GM23338 (cell line): ENCODE results near the gene CERK.

ENCODE experiments used
- CREB1 ChIP-seq: fragments of 250-450 bp; sonication (Bioruptor Pico); IDR thresholded peaks from 2 replicates; pipeline ENCODE4 v1.5.0; 2020; ENCODE audit warnings: low read depth, mild to moderate bottlenecking, moderate library complexity
- EZH2 ChIP-seq: fragments of 200-600 bp; sonication (generic); IDR thresholded peaks from one replicate; pipeline ENCODE4 v1.8.0; 2017; ENCODE audit warnings: antibody characterized with exemption, mild to moderate bottlenecking, low read depth; ENCODE audit not compliant: unreplicated experiment
- EZH2phosphoT487 ChIP-seq: fragments of 200-600 bp; sonication (generic); IDR thresholded peaks from one replicate; pipeline ENCODE4 v1.8.1; 2018; ENCODE audit warnings: antibody characterized with exemption; ENCODE audit not compliant: unreplicated experiment
- JUNB ChIP-seq: IDR thresholded peaks from one replicate; pipeline ENCODE4 v1.6.1; 2016; ENCODE audit warnings: antibody characterized with exemption; ENCODE audit not compliant: unreplicated experiment
- NANOG ChIP-seq: IDR thresholded peaks from 2 replicates; pipeline ENCODE4 v1.6.1; 2016; ENCODE audit warnings: antibody characterized with exemption, borderline replicate concordance
- POLR2AphosphoS5 ChIP-seq: IDR thresholded peaks from 2 replicates; pipeline ENCODE4 v1.6.1; 2016; ENCODE audit warnings: antibody characterized with exemption, low read depth
- STAT1 ChIP-seq: IDR thresholded peaks from one replicate; pipeline ENCODE4 v1.6.1; 2016; ENCODE audit warnings: antibody characterized with exemption; ENCODE audit not compliant: unreplicated experiment
- ZNF114 ChIP-seq: fragments of 250-450 bp; sonication (Bioruptor Pico); IDR thresholded peaks from 2 replicates; pipeline ENCODE4 v1.5.0; 2020; ENCODE audit warnings: mild to moderate bottlenecking, moderate library complexity
- ZNF331 ChIP-seq: fragments of 250-450 bp; sonication (Bioruptor Pico); IDR thresholded peaks from 2 replicates; pipeline ENCODE4 v1.5.0; 2020; ENCODE audit warnings: low read depth, mild to moderate bottlenecking, moderate library complexity
- TF ChIP-seq, protein P1 (sequence below), 2 experiments: fragments of 200-600 bp in 1 of 2; sonication (generic) in 1 of 2; conservative IDR thresholded peaks; 2 replicates each; pipeline versions ENCODE4 v1.5.1 to v1.6.1; 2016 to 2017; ENCODE audit warnings: antibody characterized with exemption in 2 of 2, low read depth in 2 of 2, mild to moderate bottlenecking in 2 of 2, moderate library complexity in 1 of 2
- TF ChIP-seq, protein P2 (sequence below): IDR thresholded peaks from one replicate; pipeline ENCODE4 v1.6.1; 2018; ENCODE audit warnings: antibody characterized with exemption; ENCODE audit not compliant: unreplicated experiment
- TF ChIP-seq, protein P3 (sequence below): IDR thresholded peaks from 2 replicates; pipeline ENCODE4 v1.6.1; 2016; ENCODE audit warnings: antibody characterized with exemption

DNA sequence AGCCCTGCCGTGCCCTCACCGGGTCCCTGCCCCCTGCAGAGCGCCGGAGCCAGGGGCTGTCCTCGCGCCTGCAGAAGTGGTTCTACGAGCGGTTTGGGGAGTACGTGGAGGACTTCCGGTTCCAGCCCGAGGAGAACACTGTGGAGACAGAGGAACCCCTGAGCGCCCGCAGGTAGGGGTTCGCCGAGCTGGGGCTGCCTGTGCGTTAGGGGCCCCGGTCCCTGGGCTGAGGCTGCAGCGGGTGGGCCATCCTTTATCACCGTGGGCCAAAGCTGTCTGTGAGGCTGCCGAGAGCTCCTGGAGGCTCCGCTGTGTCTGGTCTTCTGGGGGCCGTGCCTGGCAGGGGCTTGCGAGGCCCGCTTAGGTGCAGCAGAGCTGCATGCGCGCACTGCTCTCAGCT lies 75.1 kb downstream of the CERK start:
- TF ChIP-seq POLR2AphosphoS5 (no peak), JUNB (no peak), EZH2 (no peak), EZH2phosphoT487 (no peak), CREB1 (CRISPR knock-in tag) (no peak), ZNF331 (CRISPR knock-in tag) (no peak), NANOG (no peak), ZNF114 (CRISPR knock-in tag) (no peak), STAT1 (no peak)
- TF ChIP-seq, protein P1, sequence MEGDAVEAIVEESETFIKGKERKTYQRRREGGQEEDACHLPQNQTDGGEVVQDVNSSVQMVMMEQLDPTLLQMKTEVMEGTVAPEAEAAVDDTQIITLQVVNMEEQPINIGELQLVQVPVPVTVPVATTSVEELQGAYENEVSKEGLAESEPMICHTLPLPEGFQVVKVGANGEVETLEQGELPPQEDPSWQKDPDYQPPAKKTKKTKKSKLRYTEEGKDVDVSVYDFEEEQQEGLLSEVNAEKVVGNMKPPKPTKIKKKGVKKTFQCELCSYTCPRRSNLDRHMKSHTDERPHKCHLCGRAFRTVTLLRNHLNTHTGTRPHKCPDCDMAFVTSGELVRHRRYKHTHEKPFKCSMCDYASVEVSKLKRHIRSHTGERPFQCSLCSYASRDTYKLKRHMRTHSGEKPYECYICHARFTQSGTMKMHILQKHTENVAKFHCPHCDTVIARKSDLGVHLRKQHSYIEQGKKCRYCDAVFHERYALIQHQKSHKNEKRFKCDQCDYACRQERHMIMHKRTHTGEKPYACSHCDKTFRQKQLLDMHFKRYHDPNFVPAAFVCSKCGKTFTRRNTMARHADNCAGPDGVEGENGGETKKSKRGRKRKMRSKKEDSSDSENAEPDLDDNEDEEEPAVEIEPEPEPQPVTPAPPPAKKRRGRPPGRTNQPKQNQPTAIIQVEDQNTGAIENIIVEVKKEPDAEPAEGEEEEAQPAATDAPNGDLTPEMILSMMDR (conservative IDR thresholded peaks at IDR 0.05; ENCODE audit: low read depth in 2 of 2): no peak
- TF ChIP-seq, protein P2, sequence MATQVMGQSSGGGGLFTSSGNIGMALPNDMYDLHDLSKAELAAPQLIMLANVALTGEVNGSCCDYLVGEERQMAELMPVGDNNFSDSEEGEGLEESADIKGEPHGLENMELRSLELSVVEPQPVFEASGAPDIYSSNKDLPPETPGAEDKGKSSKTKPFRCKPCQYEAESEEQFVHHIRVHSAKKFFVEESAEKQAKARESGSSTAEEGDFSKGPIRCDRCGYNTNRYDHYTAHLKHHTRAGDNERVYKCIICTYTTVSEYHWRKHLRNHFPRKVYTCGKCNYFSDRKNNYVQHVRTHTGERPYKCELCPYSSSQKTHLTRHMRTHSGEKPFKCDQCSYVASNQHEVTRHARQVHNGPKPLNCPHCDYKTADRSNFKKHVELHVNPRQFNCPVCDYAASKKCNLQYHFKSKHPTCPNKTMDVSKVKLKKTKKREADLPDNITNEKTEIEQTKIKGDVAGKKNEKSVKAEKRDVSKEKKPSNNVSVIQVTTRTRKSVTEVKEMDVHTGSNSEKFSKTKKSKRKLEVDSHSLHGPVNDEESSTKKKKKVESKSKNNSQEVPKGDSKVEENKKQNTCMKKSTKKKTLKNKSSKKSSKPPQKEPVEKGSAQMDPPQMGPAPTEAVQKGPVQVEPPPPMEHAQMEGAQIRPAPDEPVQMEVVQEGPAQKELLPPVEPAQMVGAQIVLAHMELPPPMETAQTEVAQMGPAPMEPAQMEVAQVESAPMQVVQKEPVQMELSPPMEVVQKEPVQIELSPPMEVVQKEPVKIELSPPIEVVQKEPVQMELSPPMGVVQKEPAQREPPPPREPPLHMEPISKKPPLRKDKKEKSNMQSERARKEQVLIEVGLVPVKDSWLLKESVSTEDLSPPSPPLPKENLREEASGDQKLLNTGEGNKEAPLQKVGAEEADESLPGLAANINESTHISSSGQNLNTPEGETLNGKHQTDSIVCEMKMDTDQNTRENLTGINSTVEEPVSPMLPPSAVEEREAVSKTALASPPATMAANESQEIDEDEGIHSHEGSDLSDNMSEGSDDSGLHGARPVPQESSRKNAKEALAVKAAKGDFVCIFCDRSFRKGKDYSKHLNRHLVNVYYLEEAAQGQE: no peak
- TF ChIP-seq, protein P3, sequence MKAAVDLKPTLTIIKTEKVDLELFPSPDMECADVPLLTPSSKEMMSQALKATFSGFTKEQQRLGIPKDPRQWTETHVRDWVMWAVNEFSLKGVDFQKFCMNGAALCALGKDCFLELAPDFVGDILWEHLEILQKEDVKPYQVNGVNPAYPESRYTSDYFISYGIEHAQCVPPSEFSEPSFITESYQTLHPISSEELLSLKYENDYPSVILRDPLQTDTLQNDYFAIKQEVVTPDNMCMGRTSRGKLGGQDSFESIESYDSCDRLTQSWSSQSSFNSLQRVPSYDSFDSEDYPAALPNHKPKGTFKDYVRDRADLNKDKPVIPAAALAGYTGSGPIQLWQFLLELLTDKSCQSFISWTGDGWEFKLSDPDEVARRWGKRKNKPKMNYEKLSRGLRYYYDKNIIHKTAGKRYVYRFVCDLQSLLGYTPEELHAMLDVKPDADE: no peak
